ENCODE data around the gene GOT2.

DNA sequence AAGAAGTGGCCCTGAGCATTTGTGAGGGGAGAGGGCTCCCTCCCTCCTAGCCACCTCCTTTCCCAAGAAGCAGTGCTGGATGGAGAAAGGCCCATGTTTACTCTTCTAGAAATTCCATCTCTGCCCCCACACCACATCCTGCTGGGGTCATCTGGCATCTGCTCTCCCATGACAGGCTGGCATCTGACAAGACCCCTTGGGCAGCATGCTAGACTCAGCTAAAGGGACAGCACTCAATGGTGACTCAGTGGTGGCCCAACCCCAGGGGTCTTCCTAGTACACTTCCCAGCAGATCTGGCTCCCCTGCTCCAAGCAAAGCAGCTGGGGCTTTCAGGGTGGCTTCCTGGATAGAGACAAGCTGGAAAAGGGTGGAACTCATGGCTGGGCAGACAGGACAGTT, 63.9 kb downstream of the GOT2 start:
- TF ChIP-seq, protein P1, sequence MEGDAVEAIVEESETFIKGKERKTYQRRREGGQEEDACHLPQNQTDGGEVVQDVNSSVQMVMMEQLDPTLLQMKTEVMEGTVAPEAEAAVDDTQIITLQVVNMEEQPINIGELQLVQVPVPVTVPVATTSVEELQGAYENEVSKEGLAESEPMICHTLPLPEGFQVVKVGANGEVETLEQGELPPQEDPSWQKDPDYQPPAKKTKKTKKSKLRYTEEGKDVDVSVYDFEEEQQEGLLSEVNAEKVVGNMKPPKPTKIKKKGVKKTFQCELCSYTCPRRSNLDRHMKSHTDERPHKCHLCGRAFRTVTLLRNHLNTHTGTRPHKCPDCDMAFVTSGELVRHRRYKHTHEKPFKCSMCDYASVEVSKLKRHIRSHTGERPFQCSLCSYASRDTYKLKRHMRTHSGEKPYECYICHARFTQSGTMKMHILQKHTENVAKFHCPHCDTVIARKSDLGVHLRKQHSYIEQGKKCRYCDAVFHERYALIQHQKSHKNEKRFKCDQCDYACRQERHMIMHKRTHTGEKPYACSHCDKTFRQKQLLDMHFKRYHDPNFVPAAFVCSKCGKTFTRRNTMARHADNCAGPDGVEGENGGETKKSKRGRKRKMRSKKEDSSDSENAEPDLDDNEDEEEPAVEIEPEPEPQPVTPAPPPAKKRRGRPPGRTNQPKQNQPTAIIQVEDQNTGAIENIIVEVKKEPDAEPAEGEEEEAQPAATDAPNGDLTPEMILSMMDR (IDR thresholded peaks at IDR 0.05; ENCODE audit: low read depth, low read length): no peak
- no peak for TF ChIP-seq POLR2A (IDR thresholded peaks at IDR 0.05; ENCODE audit: extremely low read depth, insufficient read length)
- TF ChIP-seq, protein P2, sequence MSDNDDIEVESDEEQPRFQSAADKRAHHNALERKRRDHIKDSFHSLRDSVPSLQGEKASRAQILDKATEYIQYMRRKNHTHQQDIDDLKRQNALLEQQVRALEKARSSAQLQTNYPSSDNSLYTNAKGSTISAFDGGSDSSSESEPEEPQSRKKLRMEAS (IDR thresholded peaks at IDR 0.05; ENCODE audit: low read depth, low read length): no peak
